Brain microvascular endothelial cell (primary cell): ENCODE results near the gene EXOC4.
"Not testable (repeated sequence)": the region's sequence is repeated elsewhere in the genome, so short reads cannot be mapped to it uniquely, and the experiment has no call there.

Experiments
- DNase-seq: peaks from one replicate; pipeline ENCODE4 v3.0.0-alpha.2; 2020
- H3K27ac ChIP-seq: fragments of 250-450 bp; sonication (Bioruptor Pico); 2 replicates; pipeline ENCODE4 v1.5.1; 2020; ENCODE audit warnings: mild to moderate bottlenecking, moderate library complexity
- H3K27me3 ChIP-seq: fragments of 250-450 bp; sonication (Bioruptor Pico); replicated peaks from 2 replicates; pipeline ENCODE4 v1.5.1; 2020; ENCODE audit warnings: mild to moderate bottlenecking
- H3K36me3 ChIP-seq: fragments of 250-450 bp; sonication (Bioruptor Pico); replicated peaks from 2 replicates; pipeline ENCODE4 v1.5.1; 2020; ENCODE audit warnings: mild to moderate bottlenecking
- H3K4me3 ChIP-seq: 2 replicates; pipeline ENCODE4 v1.5.1; 2011; ENCODE audit warnings: low read depth, mild to moderate bottlenecking, control low read depth, low read length, moderate library complexity
- in situ Hi-C: cut with HindIII; loops from 2 replicates; pipeline ENCODE4 v1.10.0; 2017; ENCODE audit warnings: low sequenced_read_pairs, low pct_ligation_motif_present
- TF ChIP-seq, protein P1 (sequence below): IDR thresholded peaks from 2 replicates; pipeline ENCODE4 v1.5.1; 2011; ENCODE audit warnings: low read depth, mild to moderate bottlenecking, moderate library complexity, low read length, control low read depth, inconsistent platforms; ENCODE audit errors: missing control alignments

EXOC4 gene

GRCh38 chr7:133320891-133321290, 68.0 kb downstream of the EXOC4 start:
- no peak for DNase-seq
- in situ Hi-C loops = no loop called here
- Histone ChIP-seq H3K36me3 (no peaks in the 10 kb centered on the region), H3K4me3 (no peak overlapping the region), H3K27me3 (no peaks in the 10 kb centered on the region), H3K27ac (no peak overlapping the region)
- TF ChIP-seq, protein P1, sequence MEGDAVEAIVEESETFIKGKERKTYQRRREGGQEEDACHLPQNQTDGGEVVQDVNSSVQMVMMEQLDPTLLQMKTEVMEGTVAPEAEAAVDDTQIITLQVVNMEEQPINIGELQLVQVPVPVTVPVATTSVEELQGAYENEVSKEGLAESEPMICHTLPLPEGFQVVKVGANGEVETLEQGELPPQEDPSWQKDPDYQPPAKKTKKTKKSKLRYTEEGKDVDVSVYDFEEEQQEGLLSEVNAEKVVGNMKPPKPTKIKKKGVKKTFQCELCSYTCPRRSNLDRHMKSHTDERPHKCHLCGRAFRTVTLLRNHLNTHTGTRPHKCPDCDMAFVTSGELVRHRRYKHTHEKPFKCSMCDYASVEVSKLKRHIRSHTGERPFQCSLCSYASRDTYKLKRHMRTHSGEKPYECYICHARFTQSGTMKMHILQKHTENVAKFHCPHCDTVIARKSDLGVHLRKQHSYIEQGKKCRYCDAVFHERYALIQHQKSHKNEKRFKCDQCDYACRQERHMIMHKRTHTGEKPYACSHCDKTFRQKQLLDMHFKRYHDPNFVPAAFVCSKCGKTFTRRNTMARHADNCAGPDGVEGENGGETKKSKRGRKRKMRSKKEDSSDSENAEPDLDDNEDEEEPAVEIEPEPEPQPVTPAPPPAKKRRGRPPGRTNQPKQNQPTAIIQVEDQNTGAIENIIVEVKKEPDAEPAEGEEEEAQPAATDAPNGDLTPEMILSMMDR = no peak

- H3K27me3 ChIP-seq, H3K27ac ChIP-seq, H3K36me3 ChIP-seq, in situ Hi-C loops, DNase-seq, H3K4me3 ChIP-seq: not testable (repeated sequence)
Measured at GRCh38 chr7:133321366-133321765, 68.5 kb downstream of the EXOC4 start.

DNA sequence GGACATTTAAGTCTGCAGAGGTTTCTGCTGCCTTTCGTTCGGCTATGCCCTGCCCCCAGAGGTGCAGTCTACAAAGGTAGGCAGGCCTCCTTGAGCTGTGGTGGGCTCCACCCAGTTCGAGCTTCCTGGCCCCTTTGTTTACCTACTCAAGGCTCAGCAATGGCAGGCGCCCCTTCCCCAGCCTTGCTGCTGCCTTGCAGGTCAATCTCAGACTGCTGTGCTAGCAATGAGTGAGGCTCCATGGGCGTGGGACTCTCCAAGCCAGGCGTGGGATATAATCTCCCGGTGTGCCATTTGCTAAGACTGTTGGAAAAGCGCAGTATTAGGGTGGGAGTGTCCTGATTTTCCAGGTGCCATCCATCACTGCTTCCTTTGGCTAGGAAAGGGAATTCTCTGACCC, 73.9 kb downstream of the EXOC4 start:
- H3K36me3 ChIP-seq, DNase-seq, H3K27me3 ChIP-seq, in situ Hi-C loops, H3K27ac ChIP-seq, H3K4me3 ChIP-seq: not testable (repeated sequence)

DNA sequence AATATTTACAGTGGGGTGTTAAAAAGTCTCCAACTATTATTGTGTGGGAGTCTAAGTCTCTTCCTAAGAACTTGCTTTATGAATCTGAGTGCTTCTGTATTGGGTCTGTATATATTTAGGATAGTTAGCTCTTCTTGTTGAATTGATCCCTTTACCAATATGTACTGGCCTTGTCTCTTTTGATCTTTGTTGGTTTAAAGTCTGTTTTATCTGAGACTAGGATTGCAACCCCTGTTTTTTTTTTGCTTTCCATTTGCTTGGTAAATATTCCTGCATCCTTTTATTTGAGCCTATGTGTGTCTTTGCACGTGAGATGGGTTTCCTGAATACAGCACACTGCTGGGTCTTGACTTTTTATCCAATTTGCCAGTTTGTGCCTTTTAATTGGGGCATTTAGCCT, 75.1 kb downstream of the EXOC4 start:
- H3K27ac ChIP-seq, DNase-seq, H3K4me3 ChIP-seq, H3K36me3 ChIP-seq, H3K27me3 ChIP-seq, in situ Hi-C loops: not testable (repeated sequence)

DNA sequence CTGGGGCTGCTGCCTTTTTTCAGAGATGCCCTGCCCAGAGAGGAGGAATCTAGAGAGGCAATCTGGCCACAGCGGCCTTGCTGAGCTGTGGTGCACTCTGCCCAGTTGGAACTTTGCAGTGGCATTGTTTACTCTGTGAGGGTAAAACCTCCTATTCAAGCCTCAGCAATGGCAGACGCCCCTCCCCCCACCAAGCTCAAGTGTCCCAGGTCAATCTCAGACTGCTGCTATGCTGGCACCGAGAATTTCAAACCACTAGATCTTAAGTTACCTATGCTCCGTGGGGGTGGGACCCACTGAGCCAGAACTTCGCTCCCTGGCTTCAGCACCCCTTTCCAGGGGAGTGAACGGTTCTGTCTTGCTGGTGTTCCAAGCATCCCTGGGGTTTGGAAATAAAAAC, 77.2 kb downstream of the EXOC4 start:
- Histone ChIP-seq H3K27me3 (no peaks in the 10 kb centered on the region), H3K27ac (no peak overlapping the region), H3K4me3 (no peak overlapping the region), H3K36me3 (no peaks in the 10 kb centered on the region)
- TF ChIP-seq, protein P1 = no peak
- in situ Hi-C loops = no loop called here
- no peak for DNase-seq

DNA sequence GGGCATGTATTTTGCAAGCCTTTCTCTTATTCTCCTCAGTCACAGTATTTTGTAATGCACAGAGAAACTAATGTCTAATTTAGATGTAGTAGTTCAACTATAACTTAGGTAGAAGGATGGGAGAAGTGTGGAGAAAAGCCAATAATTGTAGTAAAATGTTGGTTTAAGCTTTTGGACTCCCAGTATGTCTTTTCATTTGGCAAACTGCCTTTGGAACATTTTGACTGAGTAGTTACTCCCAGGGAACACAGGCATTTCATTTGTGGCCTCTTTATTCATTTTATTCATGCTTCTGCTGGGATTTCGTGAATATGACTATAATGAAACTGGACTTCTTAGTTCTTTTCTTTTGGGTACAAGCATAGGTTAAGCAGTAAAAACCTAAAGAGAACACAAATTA, 79.0 kb downstream of the EXOC4 start:
- no peak for DNase-seq
- Histone ChIP-seq H3K27me3 (no peaks in the 10 kb centered on the region), H3K36me3 (no peaks in the 10 kb centered on the region), H3K27ac (no peak overlapping the region), H3K4me3 (no peak overlapping the region)
- in situ Hi-C loops = no loop called here
- TF ChIP-seq, protein P1 = no peak

DNA sequence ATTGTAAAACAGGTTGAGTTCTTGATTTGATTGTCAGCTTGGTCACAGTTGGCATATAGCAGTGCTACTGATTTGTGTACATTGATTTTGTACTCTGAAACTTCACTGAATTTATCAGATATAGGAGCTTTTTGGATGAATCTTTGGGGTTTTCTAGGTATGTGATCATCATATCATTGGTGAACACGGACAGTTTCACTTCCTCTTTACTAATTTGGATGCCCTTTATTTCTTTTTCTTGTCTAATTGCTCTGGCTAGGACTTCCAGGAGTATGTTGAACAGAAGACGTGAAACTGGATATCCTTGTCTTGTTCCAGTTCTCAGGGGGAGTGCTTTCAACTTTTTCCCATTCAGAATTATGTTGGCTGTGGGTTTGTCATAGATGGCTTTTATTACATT, 86.9 kb downstream of the EXOC4 start:
- Histone ChIP-seq H3K27me3 (no peaks in the 10 kb centered on the region), H3K36me3 (no peaks in the 10 kb centered on the region), H3K27ac (no peak overlapping the region), H3K4me3 (no peak overlapping the region)
- TF ChIP-seq, protein P1 = no peak
- in situ Hi-C loops = no loop called here
- no peak for DNase-seq
